Measurements from ENCODE around the gene C20orf141.

The C20orf141 gene

GRCh38 chr20:2864626-2865025 lies 49.8 kb downstream of the C20orf141 start:
- H3K79me2 ChIP-seq (ENCODE audit: control insufficient read depth, insufficient read depth, low read length, poor library complexity) = no peaks in the 10 kb centered on the region
- no peak overlapping the region for H3K27ac ChIP-seq (ENCODE audit: low read depth, low read length)
- DNase-seq = peak; percentile 15 to 64
- no peak overlapping the region for H3K4me3 ChIP-seq (ENCODE audit: low read depth, low read length)
- no peak overlapping the region for H3K18ac ChIP-seq (ENCODE audit: low read length)
- no peak overlapping the region for H4K8ac ChIP-seq (ENCODE audit: low read depth, low read length)
- no peak overlapping the region for H3K4ac ChIP-seq (ENCODE audit: low read depth, low read length)
- no peak overlapping the region for H3K14ac ChIP-seq (ENCODE audit: low read length)
- no peak overlapping the region for H2AFZ ChIP-seq (ENCODE audit: insufficient read depth, low read length, poor library complexity)
- H3K9ac ChIP-seq (ENCODE audit: low read length) = no peak overlapping the region
- no peaks in the 10 kb centered on the region for H3K9me3 ChIP-seq (ENCODE audit: insufficient read depth, low read depth, low read length)
- H4K91ac ChIP-seq (ENCODE audit: low read depth, low read length) = no peak overlapping the region
- no peaks in the 10 kb centered on the region for H3K4me1 ChIP-seq (ENCODE audit: control insufficient read depth in 1 of 2, insufficient read depth in 2 of 2, low read length in 2 of 2)
- H3K4me2 ChIP-seq (ENCODE audit: low read length) = no peak overlapping the region
- H4K12ac ChIP-seq (ENCODE audit: low read depth, low read length) = no peak overlapping the region
- H3K79me1 ChIP-seq (ENCODE audit: low read length) = no peaks in the 10 kb centered on the region
- no peak overlapping the region for H2AK5ac ChIP-seq (ENCODE audit: low read length)
- peaks cover 38 to 39% of the 10 kb centered on the region in 2 experiments for H3K36me3 ChIP-seq (ENCODE audit: control insufficient read depth in 1 of 2, insufficient read depth in 2 of 2, low read length in 2 of 2)
- no CpG with 5 or more reads among the region's 12 CpGs for WGBS (ENCODE audit: extremely low coverage, insufficient coverage, insufficient read length)
- no peaks in the 10 kb centered on the region for H3K27me3 ChIP-seq (ENCODE audit: insufficient read depth, low read length)
- H3K23ac ChIP-seq (ENCODE audit: low read length) = no peak overlapping the region
- no peak overlapping the region for H2BK12ac ChIP-seq (ENCODE audit: low read length)
- no peak overlapping the region for H2BK5ac ChIP-seq (ENCODE audit: low read depth, low read length, poor library complexity)
- H2BK120ac ChIP-seq (ENCODE audit: insufficient read depth, low read length, poor library complexity) = no peak overlapping the region

DNA sequence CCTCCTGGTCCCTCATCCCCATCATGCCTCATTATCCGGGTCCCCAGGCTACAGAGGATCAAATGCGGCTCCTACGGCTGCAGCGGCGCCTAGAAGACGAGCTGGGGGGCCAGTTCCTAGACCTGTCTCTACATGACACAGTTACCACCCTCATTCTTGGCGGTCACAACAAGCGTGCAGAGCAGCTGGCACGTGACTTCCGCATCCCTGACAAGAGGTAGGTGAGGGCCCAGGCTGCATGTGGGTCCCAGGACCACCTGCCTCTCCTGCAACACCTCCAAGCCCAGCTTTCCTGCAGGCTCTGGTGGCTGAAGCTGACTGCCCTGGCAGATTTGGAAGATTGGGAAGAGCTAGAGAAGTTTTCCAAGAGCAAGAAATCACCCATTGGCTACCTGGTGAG lies 50.3 kb downstream of the C20orf141 start:
- Histone ChIP-seq H3K9me3 (ENCODE audit: insufficient read depth, low read depth, low read length) (no peaks in the 10 kb centered on the region), H3K79me2 (ENCODE audit: control insufficient read depth, insufficient read depth, low read length, poor library complexity) (no peaks in the 10 kb centered on the region), H3K14ac (ENCODE audit: low read length) (no peak overlapping the region), H3K4ac (ENCODE audit: low read depth, low read length) (no peak overlapping the region), H3K23ac (ENCODE audit: low read length) (no peak overlapping the region), H2AFZ (ENCODE audit: insufficient read depth, low read length, poor library complexity) (no peak overlapping the region), H3K18ac (ENCODE audit: low read length) (no peak overlapping the region), H4K91ac (ENCODE audit: low read depth, low read length) (no peak overlapping the region), H3K4me2 (ENCODE audit: low read length) (no peak overlapping the region), H2BK120ac (ENCODE audit: insufficient read depth, low read length, poor library complexity) (no peak overlapping the region), H2BK5ac (ENCODE audit: low read depth, low read length, poor library complexity) (no peak overlapping the region), H3K27me3 (ENCODE audit: insufficient read depth, low read length) (no peaks in the 10 kb centered on the region), H4K12ac (ENCODE audit: low read depth, low read length) (no peak overlapping the region), H3K9ac (ENCODE audit: low read length) (no peak overlapping the region), H4K8ac (ENCODE audit: low read depth, low read length) (no peak overlapping the region), H3K4me1 (ENCODE audit: control insufficient read depth in 1 of 2, insufficient read depth in 2 of 2, low read length in 2 of 2) (no peaks in the 10 kb centered on the region), H3K27ac (ENCODE audit: low read depth, low read length) (no peak overlapping the region), H2AK5ac (ENCODE audit: low read length) (no peak overlapping the region), H3K79me1 (ENCODE audit: low read length) (no peaks in the 10 kb centered on the region), H3K4me3 (ENCODE audit: low read depth, low read length) (peak overlapping the region; percentile 12), H3K36me3 (ENCODE audit: control insufficient read depth in 1 of 2, insufficient read depth in 2 of 2, low read length in 2 of 2) (peaks cover 38 to 39% of the 10 kb centered on the region in 2 experiments), H2BK12ac (ENCODE audit: low read length) (no peak overlapping the region)
- no CpG with 5 or more reads among the region's 10 CpGs for WGBS (ENCODE audit: extremely low coverage, insufficient coverage, insufficient read length)
- DNase-seq = no peak

All from trophoblast cell (in vitro differentiated cells and primary cell).